ENCODE data around the gene MCIDAS.

The MCIDAS gene

GRCh38 chr5:55230086-55230629 lies 3.0 kb upstream of the MCIDAS start:
- no peak for DNase-seq
- TF ChIP-seq GATA1 (IDR thresholded peaks at IDR 0.05; ENCODE audit: low read depth, low read length) (no peak), POLR2A (IDR thresholded peaks at IDR 0.05; ENCODE audit: low read length) (no peak)

- no peak for DNase-seq
- TF ChIP-seq POLR2A (IDR thresholded peaks at IDR 0.05; ENCODE audit: low read length): no peak
- no peak for TF ChIP-seq GATA1 (IDR thresholded peaks at IDR 0.05; ENCODE audit: low read depth, low read length)
Measured at GRCh38 chr5:55227664-55228430, 732 bp upstream of the MCIDAS start.

GRCh38 chr5:55226027-55226933 lies 835 bp downstream of the MCIDAS start:
- TF ChIP-seq GATA1 (IDR thresholded peaks at IDR 0.05; ENCODE audit: low read depth, low read length) (no peak), POLR2A (IDR thresholded peaks at IDR 0.05; ENCODE audit: low read length) (no peak)
- DNase-seq: peak; percentile 75 to 79

- no peak for DNase-seq
- TF ChIP-seq POLR2A (IDR thresholded peaks at IDR 0.05; ENCODE audit: low read length) (no peak), GATA1 (IDR thresholded peaks at IDR 0.05; ENCODE audit: low read depth, low read length) (no peak)
Measured at GRCh38 chr5:55225346-55225745, 1.8 kb downstream of the MCIDAS start.

- no peak for DNase-seq
Measured at GRCh38 chr5:55223812-55224240, 3.3 kb downstream of the MCIDAS start.

GRCh38 chr5:55222985-55223811 lies 3.9 kb downstream of the MCIDAS start:
- TF ChIP-seq POLR2A (IDR thresholded peaks at IDR 0.05; ENCODE audit: low read length): no peak
- no peak for TF ChIP-seq GATA1 (IDR thresholded peaks at IDR 0.05; ENCODE audit: low read depth, low read length)

More at GRCh38 chr5:55223812-55224240, 3.3 kb downstream of the MCIDAS start:
- TF ChIP-seq GATA1 (IDR thresholded peaks at IDR 0.05; ENCODE audit: low read depth, low read length): no peak
- TF ChIP-seq POLR2A (IDR thresholded peaks at IDR 0.05; ENCODE audit: low read length): no peak

GRCh38 chr5:55222092-55222984 lies 4.8 kb downstream of the MCIDAS start:
- TF ChIP-seq POLR2A (IDR thresholded peaks at IDR 0.05; ENCODE audit: low read length) (no peak), GATA1 (IDR thresholded peaks at IDR 0.05; ENCODE audit: low read depth, low read length) (no peak)
- DNase-seq: no peak

More at GRCh38 chr5:55222985-55223811, 3.9 kb downstream of the MCIDAS start:
- DNase-seq: no peak

GRCh38 chr5:55220433-55221185 lies 6.5 kb downstream of the MCIDAS start:
- no peak for TF ChIP-seq POLR2A (IDR thresholded peaks at IDR 0.05; ENCODE audit: low read length)
- no peak for TF ChIP-seq GATA1 (IDR thresholded peaks at IDR 0.05; ENCODE audit: low read depth, low read length)
- no peak for DNase-seq

GRCh38 chr5:55219770-55220169 lies 7.3 kb downstream of the MCIDAS start:
- TF ChIP-seq POLR2A (IDR thresholded peaks at IDR 0.05; ENCODE audit: low read length): no peak
- no peak for TF ChIP-seq GATA1 (IDR thresholded peaks at IDR 0.05; ENCODE audit: low read depth, low read length)

GRCh38 chr5:55218967-55219366 lies 8.1 kb downstream of the MCIDAS start:
- no peak for DNase-seq
- TF ChIP-seq POLR2A (IDR thresholded peaks at IDR 0.05; ENCODE audit: low read length) (no peak), GATA1 (IDR thresholded peaks at IDR 0.05; ENCODE audit: low read depth, low read length) (no peak)

More at GRCh38 chr5:55219770-55220169, 7.3 kb downstream of the MCIDAS start:
- no peak for DNase-seq

- no peak for DNase-seq
- TF ChIP-seq POLR2A (IDR thresholded peaks at IDR 0.05; ENCODE audit: low read length) (no peak), GATA1 (IDR thresholded peaks at IDR 0.05; ENCODE audit: low read depth, low read length) (no peak)
Measured at GRCh38 chr5:55211184-55211874, 15.8 kb downstream of the MCIDAS start.
